ENCODE results near the gene FTSJ3. TPM values are rescaled to one million over a fixed set of nuclear protein-coding genes. Genes with fewer than 3 reads are reported as not detected.

The FTSJ3 gene
- total RNA-seq, 1 donor from 2014 or later = 44.7 TPM

- peaks cover 0 to 38% of the 10 kb centered on the region in 2 donors for H3K36me3 ChIP-seq
- TF ChIP-seq POLR2A (IDR thresholded peaks at IDR 0.05) (no peak), POLR2AphosphoS5 (IDR thresholded peaks at IDR 0.05; ENCODE audit: insufficient read depth in 1 of 2, low read depth in 1 of 2) (peak; percentile 89 to 90)
- TF ChIP-seq, protein P1, sequence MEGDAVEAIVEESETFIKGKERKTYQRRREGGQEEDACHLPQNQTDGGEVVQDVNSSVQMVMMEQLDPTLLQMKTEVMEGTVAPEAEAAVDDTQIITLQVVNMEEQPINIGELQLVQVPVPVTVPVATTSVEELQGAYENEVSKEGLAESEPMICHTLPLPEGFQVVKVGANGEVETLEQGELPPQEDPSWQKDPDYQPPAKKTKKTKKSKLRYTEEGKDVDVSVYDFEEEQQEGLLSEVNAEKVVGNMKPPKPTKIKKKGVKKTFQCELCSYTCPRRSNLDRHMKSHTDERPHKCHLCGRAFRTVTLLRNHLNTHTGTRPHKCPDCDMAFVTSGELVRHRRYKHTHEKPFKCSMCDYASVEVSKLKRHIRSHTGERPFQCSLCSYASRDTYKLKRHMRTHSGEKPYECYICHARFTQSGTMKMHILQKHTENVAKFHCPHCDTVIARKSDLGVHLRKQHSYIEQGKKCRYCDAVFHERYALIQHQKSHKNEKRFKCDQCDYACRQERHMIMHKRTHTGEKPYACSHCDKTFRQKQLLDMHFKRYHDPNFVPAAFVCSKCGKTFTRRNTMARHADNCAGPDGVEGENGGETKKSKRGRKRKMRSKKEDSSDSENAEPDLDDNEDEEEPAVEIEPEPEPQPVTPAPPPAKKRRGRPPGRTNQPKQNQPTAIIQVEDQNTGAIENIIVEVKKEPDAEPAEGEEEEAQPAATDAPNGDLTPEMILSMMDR (IDR thresholded peaks at IDR 0.05) = no peak
- H3K4me3 ChIP-seq = peak overlapping the region; percentile 25
- DNase-seq (ENCODE audit: extremely low spot score in 2 of 2) = peak in 1 of 2 donors; percentile 97
- H3K27me3 ChIP-seq = no peaks in the 10 kb centered on the region
- intact Hi-C loops (cut with DNase I) = no loop called here
- H3K9me3 ChIP-seq = no peaks in the 10 kb centered on the region
- H3K27ac ChIP-seq = peak overlapping the region; percentile 97
- peaks cover 65% of the 10 kb centered on the region for H3K4me1 ChIP-seq
Measured at GRCh38 chr17:63838631-63839171, 11.2 kb upstream of the FTSJ3 start.

DNA sequence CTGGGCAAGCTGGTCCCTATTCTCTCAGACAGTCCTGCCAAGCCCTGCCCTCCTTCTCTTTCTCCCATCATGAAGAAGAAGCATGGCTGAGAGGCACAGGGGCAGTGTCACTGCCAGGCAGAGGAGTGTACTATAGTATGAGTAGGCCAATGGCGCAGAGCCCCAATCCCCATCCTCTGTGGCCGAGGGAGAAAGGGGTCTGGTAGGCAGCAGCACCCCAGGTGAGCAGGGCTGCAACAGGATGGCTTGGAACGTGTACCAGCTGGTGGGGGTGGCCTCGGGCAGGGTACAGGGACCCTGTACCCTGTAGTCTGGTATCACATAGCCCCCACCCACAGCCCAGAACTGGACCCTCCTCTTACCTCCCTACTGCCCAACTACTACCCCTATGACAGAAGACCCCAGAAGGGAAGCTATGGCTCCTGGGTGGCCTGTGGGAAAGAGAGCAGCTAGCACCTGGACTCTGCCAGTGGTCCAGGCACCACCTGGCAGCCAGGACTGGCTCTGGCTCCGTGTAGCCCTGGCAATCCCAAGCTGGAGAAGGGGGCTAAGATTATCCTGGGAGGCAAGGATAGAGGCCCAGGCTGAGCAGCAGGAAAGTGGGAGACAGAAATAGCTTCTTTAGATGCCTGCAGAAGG, 10.6 kb upstream of the FTSJ3 start:
- Histone ChIP-seq H3K4me1 (peaks cover 60% of the 10 kb centered on the region), H3K4me3 (peak overlapping the region; percentile 16 to 25), H3K36me3 (peaks cover 0 to 44% of the 10 kb centered on the region in 2 donors), H3K27me3 (no peaks in the 10 kb centered on the region), H3K9me3 (no peaks in the 10 kb centered on the region), H3K27ac (peak overlapping the region; percentile 97)
- TF ChIP-seq, protein P1 (IDR thresholded peaks at IDR 0.05) = no peak
- no peak for TF ChIP-seq POLR2AphosphoS5 (IDR thresholded peaks at IDR 0.05; ENCODE audit: insufficient read depth in 1 of 2, low read depth in 1 of 2)
- no peak for TF ChIP-seq POLR2A (IDR thresholded peaks at IDR 0.05)
- no peak for DNase-seq (ENCODE audit: extremely low spot score in 2 of 2)
- intact Hi-C loops (cut with DNase I) = no loop called here

DNA sequence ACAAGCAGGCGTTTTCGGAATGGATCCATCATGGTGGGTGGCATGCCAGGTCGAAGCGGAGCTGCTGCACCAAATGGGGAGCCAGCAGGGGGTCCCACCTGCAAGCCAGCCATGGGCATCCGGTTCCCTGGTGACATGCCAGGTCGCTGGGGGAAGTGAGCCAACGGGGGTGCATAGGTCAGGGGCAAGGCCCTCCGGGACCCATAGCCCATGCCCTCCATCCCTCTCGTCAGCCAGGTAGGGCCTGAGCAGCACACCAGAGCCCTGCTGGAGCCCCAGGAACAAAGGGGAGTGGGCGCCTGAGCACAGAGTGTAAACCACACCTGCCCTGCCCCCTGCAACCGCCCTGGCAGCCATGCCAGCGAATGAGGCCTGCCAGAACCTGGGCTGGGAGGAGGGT, 10.0 kb upstream of the FTSJ3 start:
- Histone ChIP-seq H3K27me3 (no peaks in the 10 kb centered on the region), H3K9me3 (no peaks in the 10 kb centered on the region), H3K27ac (peak overlapping the region; percentile 97), H3K36me3 (peaks cover 0 to 50% of the 10 kb centered on the region in 2 donors), H3K4me3 (no peak overlapping the region), H3K4me1 (peaks cover 60% of the 10 kb centered on the region)
- intact Hi-C loops (cut with DNase I) = no loop called here
- DNase-seq (ENCODE audit: extremely low spot score in 2 of 2) = no peak
- no peak for TF ChIP-seq POLR2AphosphoS5 (IDR thresholded peaks at IDR 0.05; ENCODE audit: insufficient read depth in 1 of 2, low read depth in 1 of 2)
- TF ChIP-seq POLR2A (IDR thresholded peaks at IDR 0.05) = no peak
- TF ChIP-seq, protein P1 (IDR thresholded peaks at IDR 0.05) = no peak

GRCh38 chr17:63836811-63837210, 9.3 kb upstream of the FTSJ3 start:
- peaks cover 0 to 57% of the 10 kb centered on the region in 2 donors for H3K36me3 ChIP-seq
- intact Hi-C loops (cut with DNase I) = no loop called here

More at GRCh38 chr17:63836811-63837210, 9.3 kb upstream of the FTSJ3 start:
- TF ChIP-seq, protein P1 (IDR thresholded peaks at IDR 0.05) = no peak
- no peak for TF ChIP-seq POLR2A (IDR thresholded peaks at IDR 0.05)
- no peak for TF ChIP-seq POLR2AphosphoS5 (IDR thresholded peaks at IDR 0.05; ENCODE audit: insufficient read depth in 1 of 2, low read depth in 1 of 2)
- DNase-seq (ENCODE audit: extremely low spot score in 2 of 2) = no peak
- Histone ChIP-seq H3K4me1 (peaks cover 60% of the 10 kb centered on the region), H3K27ac (peak overlapping the region; percentile 97), H3K9me3 (no peaks in the 10 kb centered on the region), H3K4me3 (no peak overlapping the region), H3K27me3 (no peaks in the 10 kb centered on the region)
